ENCODE data around the gene ATP10B.

Gene ATP10B

DNA sequence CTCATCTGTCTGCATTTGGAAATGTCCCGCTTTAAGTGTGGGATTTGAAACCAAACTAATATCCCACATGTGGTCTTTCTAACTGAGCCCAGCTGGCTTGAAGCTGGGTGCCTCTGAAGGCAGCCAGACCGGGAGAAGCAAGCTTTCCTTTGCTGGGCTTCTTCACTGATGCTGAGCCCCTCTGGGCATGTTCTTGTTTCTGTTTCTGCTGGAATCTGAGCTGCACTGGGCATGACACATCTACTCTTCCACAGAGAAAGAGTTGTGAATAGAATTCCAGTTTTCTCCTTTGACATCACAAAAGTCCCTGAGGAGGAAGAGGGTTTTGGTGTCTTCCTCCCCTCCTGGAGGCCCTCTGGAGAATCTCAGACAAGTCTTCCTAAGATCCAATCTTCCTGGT, 179.5 kb downstream of the ATP10B start:
- no peak for DNase-seq

DNA sequence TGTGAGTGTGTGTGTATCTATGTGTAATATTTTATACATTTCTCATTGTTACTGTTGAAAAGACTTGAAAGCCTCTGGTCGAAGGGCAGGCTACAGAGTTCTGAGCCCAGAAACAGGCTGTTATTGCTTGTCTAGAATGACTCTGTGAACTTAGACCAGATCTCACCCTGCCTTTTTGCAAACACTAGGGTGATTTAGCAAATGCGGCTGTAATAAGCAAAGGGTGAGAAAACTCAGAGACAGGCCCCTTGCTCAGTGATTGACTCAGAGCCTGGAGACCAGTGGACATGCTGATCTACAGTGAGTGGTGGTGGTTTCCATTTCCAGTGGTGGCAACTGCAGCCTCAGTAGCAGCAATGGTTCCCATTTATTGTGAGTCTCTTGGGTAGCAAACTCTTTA, 183.7 kb downstream of the ATP10B start:
- DNase-seq = no peak

DNA sequence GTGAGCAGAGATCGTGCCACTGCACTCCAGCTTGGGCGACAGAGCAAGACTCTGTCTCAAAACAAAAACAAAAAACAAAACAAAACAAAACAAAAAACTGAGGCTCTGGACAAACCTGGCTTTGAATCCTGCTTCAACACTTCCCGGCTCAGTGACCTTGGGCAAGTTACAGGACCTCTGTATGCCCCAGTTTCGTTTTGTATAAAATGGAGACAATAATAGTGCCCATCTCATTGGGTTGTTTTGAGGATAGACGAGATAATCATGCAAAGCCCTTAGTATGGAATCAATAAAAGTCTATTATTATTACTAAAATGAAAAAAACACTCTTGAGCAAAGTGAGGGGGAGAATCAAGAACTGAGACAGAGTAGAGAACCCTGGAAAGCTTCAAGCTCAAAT, 184.9 kb downstream of the ATP10B start:
- DNase-seq = no peak

DNA sequence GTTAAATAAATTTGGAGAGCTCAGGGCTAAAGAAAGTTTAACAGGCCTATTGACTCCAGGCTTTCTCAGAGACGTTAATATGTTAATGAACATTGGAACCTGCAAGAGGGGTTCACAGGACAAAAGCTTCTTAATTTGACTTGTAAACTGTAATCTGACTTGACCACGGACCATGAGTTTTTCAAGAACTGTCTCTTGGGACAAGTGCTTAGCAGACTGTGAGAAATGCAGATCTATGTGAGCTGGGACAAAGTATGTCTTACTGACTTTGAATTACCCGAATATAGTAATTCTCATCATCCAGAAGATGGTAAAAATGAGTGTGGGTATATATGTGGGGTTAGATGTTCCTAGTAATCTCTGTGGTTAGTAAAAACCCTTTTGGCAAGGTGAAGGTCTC, 186.6 kb downstream of the ATP10B start:
- DNase-seq = no peak

DNA sequence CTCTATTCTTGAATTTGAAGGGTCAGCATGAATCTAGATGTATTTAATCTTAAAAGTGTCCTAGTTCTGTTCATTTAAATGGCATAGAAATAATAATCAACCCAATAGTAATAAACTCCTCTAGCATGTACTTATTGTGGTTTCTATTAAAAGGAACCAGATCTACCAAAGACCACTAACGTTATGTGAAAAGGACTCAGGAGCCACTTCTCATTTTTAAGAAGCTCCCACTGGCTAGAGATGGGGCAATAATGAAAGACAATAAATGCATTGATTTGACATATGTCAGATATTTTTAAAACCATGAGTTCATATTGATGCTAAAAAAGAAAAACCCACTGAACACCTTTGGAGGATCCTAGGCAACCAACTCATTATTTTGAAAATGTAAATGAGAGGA, 191.9 kb downstream of the ATP10B start:
- DNase-seq = no peak

DNA sequence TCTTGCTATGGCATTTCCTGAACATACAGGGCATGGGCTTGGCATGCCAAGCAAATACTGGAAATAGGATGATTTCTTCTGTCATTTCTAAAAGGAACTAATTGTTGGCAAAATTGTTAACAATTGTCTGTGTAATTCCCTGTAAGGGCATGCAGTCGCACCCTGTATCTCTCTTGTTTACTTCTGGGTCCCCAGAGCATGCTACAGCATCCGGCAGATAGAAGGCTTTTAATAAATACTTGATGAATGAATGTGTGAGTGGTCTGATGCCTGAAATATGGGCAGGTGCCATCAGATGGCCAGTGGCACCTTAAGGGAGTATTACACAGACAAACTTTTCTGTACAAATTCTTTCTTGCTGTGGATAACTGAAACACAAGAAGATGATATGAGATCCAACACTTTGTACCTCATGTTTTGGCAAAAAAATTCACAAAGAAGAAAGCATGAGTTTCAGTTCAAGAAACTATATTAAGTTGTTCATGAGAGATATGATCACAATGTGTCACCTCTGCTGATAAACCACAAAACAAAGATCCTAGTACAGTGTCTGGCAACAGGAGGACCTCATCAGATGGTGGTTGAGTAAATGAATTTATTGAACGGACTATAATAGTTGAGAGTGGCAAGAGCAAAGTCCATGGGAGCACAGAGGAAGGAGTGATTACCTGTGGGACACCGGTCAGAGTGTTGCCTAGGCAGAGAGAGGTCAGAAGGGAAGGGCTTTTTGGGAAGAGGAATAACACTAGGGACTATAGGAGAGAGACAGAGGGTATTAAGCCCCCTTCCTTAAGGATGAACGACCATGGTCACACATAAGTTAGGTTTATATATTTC, 194.2 kb downstream of the ATP10B start:
- no peak for DNase-seq

DNA sequence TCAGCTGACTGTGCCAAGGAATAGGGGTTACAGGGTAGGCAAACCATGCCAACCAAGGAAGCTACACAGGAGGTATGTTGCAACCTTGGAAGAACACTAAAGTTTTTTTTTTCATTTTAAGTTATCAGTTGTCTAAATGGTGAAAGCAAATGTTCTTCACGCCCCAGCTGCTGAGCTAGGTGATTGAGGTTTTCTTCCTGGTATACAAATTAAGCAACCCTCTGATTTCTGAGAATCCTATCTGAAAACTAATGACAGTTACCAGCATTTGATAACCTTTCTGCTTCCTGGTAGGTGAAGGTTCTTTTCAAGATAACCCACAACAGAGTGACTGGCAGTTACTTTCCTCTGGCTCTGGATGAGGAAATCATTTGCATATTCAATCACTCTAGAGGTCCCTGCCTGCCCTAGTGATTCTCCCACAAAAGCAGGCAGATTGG, 194.9 kb downstream of the ATP10B start:
- no peak for DNase-seq

DNA sequence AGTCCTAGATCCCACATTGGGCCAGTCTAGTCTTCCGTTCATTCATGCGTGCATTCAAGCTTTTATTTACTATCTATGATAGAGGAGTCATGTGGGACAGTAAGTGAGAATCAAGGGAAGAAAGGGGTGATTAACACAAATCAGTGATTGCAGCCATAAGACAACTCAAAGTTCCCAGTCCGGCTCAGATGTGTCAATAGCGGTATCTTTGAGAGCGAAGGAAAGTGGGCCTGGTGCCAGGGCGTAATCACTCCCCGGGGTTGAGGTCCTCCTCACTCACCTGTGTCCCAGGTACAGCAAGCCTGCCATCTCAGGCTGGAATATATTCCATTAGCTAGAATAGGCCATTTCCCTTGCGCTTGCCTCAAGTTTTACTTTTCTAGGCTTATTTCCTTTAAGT, 196.3 kb downstream of the ATP10B start:
- no peak for DNase-seq

DNA sequence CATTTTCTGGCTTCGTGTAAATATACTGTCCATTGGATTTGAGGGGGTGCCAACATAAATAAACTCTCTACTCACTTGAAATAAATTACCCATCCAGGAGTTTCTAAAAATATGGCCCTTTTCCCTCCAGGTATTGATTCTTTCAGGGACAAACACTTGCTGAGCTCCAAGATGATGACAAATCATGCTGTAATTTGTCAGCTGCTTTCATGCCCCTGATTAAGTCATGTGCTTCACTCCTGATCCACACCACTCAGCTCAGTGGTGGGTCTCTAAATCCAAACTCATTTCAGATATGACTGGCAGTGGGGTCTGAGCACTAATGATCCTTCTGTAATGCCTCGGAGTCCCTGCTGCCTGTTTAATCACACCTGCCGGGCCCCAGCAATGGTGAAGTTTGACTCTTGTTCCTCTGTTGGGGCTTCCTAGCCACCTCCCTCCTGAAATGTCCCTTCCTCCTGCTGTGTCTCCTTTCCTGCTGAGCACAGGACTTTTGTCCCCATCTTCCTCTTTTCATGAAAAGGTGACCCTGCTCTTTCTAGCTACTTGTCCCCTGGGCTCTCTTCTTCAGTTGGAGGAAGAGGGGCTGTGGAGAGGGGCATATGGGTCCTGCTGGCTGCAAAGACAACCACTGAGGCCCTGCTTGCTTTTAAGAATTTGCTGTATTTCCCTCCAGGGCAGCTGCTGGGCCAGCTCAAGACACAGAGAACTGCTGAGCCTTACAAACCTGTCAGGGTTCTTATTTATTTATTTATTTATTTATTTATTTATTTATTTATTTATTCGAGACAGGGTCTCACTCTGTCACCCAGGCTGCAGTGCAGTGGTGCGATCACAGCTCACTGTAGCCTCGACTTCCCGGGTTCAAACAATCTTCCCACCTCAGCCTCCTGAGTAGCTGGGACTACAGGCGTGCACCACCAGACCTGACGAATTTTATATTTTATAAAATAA, 200.0 kb downstream of the ATP10B start:
- no peak for DNase-seq

DNA sequence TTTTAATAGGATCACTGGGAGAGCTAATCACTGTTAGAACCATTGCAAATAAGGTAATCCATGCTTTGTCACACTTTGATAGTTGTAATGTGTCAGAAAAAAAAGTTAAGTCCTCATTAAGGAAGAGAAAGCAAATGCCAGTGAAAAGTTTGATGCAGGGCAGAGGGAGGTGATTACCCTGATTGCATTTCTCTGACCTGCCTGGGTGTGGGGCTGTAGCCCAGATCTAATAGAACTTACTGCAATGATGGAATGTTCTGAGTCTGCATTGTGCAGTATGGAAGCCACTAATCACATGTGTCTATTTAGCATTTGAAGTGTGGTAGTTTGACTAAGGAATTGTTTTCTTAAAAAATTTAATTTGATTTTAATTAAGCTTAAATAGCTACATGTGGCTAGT, 202.7 kb downstream of the ATP10B start:
- DNase-seq = no peak

DNA sequence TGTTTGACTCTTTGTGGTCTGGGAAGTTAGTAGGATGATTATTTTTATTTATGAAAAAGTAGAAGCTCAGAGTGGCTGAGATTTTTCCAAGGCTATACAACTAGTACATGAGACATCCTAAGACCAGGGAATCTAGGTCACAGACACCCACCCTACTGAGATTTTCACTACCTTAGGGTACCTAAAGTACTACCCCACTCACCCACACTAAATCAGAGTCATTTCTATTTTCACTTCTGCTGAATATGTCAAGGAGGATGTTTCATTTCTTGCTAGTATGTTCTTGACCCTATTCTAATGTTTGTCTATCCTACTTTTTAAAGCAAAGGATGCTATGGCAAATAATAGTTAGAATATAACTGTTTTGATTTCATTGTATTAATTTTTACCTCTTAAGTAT, 206.0 kb downstream of the ATP10B start:
- no peak for DNase-seq

DNA sequence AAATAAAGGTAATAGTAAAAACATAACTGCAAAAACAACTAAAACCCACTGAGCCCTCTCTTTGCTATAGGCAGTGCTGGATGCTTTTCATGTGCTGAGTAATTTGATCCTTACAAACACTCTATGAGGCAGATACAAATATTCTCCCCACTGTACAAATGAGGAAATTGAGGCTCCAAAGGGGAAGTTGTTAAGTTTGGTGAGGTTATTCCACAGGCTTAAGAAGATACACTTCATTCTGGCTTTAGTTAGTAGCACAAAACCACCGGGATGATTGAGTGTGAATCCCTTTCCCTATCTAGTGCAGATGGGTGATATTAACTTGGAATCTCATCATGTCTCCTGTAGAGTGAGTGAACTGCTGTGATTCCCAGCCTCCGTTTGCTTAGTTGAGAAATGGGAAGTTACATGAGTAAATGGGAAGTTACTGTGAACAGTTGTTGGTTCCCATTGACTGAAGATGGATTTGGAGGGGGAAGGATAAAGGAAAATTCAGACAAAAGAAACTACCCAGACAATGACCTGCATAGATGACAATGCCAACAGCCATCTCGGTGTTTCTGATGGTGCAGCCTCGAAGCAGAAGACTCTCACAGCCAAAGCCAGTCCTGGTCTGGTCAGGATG, 208.3 kb downstream of the ATP10B start:
- no peak for DNase-seq

DNA sequence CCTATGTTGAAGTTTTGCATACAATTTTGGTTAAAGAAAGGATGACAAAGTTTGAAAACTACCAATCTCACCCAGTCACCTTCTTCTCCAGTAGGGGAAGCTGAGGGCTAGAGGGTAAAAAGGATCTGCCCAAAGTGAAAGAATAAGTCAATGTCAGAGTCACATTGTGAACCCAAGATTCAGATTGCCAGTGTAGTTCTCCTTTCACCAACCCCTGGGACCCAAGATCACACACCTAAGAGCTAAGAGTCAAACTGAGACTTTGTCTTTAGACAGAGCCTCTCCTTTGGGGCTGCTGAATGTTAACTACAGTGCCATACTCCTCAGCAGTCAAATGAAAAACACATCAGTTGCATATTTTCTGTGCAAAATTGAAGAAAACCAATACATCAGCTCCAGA, 210.6 kb downstream of the ATP10B start:
- DNase-seq = no peak

DNA sequence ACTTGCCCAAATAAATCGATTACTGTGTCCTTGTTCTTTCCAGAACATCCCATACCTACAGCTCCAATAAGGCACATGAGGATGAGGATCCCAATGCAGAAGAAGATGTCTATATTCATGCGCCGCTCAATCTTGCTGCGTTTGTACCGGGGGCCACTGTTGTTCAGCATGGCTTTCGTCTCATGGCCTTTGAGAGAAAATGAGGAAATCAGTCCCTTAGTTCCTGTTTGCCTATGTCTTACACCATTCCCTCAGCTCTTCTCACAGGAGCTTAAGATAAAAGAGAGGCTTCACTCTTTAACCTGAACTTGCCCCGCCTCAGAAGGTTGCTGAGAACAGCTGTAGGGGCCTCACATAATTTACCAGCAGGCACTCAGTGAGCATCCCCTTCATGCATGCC, 211.6 kb downstream of the ATP10B start:
- no peak for DNase-seq

DNA sequence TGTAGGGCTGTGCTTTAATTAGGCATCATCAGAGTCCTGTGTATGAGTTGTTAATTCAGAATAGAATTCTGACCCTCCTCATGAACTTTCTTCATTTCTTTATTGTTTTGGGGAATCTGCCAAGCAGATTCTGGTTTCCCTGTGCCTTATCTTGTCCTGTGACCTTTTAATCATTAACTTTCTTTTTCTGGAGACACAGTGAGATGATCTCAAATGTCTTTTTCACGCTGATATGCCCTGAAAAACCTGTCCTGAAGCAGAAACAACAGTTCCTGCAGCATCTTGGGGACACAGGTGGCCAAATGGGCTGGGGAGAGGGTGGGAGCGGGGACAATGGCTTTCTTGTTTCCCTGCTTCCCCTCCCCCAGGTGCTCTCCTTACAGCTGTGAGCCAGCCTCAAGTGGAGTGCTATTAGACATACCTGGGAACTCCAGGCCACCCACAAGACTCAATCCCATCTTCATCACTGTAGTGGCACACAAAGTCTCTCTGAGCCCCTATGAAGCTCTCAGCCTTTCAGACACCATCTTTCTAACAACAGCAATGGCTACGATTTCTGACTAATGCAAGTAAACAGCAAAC, 213.8 kb downstream of the ATP10B start:
- DNase-seq = no peak

DNA sequence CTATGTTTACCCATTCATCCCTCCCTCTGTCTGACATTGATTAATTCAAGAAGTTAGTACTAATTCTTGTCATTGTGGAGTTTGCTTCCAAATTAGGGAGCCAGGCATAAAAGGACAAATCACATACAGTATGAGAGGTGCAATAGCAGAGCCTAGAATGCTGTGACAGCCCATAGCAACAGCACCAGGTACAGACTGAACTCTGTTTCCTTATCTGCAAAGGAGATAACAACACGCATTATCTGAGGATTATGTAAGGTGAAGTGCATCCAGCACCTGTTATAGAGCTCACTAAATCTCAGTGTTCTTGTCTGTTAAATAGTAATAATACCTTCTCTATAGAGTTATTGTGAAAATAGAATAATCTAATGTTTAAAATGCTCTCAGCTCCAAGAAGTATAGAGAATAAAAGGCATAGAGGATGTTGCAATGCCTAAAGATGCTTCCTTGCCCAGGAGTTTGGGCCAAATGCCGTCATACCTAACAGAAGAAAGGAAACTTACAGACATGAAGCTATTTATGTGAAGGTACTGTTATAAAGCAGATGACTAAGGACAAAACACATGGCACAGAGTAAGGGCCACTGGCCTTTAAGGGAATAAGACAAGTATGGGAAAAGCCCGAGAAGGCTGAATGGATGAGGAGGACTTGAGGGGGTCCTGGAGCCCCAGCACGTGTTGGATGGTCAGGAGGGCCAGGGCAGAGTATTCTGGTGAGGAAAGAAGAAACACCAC, 214.5 kb downstream of the ATP10B start:
- no peak for DNase-seq

DNA sequence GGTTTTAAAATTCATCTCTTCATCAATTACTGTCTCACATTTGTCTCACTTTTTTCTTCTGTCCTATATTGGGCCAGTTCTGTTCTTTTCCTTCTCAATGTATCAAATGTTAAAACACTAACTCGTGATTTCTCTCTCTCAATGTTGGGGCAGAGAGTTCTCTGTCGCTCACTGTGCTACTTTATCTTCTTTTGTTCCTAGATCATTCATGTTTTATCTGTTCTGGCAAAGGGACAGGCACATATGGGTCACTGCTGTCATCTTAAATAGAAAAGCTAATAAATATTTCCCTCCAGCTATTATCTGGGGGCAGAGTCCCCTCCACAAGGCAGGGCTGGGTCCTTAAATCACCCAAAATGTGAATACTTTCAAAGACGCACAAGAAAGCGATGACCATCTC, 216.3 kb downstream of the ATP10B start:
- no peak for DNase-seq

DNA sequence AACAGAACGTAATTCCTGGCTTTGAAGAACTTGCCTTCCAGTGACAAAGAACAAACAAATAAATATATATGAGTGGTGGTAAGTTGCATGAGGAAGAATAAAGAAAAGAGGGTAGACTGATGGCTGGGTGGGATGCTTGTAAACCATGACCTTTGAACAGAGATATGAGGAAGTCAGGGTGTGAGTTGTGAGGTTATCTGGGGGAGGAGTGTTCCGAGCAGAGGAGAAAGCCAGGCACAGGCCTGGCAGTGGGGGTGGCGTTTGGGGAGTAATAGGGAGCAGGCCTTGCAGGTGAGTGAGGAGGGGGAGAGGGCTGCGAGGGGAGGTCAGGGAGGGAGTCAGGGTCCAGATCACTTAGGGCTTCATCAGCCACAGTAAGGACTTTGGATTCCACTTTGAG, 217.0 kb downstream of the ATP10B start:
- DNase-seq = no peak

DNA sequence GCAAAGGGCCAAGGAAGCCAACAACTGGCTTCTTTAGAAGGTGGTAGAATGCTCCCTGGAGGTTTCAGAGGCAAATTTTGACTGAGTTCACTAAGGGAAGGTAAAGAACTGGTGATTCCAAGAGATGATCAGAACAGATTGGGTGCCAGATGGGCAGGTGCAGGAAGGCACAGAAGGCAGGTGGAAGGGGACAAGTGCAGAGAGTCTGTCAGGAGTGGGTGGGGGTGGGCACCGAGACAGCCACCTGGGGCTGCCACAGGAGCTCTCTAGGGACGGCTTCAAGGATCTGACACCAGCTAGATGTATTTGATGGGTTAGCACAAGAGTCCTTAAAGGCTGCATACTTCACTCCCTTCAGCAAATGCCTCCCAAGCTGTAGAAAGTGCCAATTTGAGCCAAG, 223.0 kb downstream of the ATP10B start:
- DNase-seq = peak; percentile 83

DNA sequence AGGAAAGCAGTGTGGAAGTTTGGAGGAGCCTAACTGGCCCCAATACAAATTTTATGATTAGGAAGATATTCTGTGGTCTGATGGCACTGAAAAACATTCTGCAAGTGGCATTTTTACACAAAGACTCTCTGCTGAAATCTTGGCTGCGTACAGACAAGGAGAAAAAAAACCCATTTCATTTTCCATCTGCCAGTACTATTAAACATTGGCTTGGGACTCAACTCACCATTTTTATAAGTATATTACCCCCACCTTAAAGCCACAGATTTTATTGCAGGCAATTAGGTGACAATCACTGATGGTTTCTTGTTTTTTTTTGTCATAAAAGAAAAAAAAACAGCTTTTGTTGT, 223.4 kb downstream of the ATP10B start:
- DNase-seq = no peak

DNA sequence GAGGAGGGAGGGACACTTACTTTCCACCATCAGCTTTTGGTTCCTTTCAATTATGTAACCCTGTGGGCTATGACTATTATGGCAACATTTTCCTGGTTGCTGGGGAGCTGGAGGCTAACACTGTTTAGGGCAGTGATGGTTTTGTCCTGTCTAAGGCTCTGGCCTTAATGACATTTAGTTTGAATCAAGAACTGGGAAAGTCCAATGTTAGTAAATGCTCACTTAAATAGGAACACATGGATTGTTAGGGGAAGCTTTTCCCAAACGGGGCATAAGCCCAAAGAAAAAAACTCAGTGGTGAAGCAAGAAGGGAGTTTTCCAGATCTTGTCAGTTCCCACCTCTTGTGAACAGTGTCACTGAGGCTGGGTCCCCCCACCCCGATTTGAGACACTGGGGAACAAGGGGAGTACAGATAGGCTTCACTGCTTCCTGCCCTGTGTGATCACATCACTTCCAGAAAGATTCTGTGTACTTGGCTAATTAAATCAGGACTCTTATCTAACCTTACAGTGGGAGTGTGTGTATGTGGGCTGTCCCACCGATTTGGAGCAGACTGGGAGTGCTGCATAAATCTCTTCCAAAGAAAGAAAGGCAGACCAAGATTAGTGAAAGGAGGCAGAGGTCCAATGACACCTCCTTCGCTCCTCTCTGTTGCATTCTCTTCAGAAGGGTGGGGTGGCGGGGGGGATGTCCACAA, 223.9 kb downstream of the ATP10B start:
- no peak for DNase-seq

DNA sequence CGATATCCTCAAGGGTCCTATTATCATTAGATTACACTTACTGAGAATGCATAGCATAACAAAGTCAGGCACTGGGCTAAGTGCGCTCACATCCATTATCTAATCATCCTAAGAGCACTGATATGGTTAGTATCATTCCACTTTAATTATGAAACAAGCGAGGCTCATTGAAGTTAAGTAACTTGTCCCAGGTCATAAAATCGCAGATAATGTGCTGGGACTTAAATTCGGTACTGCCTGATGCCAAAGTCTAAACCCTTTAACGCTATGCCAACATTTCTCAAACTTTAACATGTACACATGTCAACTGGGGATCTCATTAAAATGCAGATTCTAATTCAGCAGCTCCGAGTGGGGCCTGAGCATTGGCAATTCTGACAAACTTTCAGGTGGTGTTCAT, 225.7 kb downstream of the ATP10B start:
- no peak for DNase-seq
